ENCODE measurements around the gene WWP2. TPM values are rescaled to one million over a fixed set of nuclear protein-coding genes. Genes with fewer than 3 reads are reported as not detected.

The WWP2 gene
- total RNA-seq, 4 donors from 2014 or later = 23.4 to 32.8 (median 29.6) TPM

DNA sequence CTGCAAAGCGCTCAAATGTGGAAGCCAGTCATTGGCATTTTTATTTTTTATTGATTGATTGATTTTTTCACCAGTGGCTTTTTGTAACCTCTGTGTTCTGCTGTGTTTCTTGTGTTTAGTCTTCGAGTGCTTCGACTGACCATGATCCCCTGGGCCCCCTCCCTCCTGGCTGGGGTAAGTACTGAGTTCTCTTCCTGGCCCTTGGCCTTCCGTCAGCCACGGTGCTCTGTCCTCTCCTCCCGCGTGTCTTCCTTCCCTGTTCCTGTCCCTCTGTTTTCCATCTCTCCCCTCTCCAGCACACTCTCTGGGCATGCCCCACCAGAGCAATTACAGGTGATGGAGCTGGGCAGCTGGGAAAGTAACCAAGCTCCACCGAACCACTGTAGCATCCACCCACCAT lies 163.2 kb downstream of the WWP2 start:
- no peak for DNase-seq
- 80 to 87% methylated on average over 6 to 8 of the region's 8 CpGs for WGBS, 2 donors
- peak overlapping the region in 3 of 4 donors; percentile 15 to 50 (median 15) for H3K4me3 ChIP-seq

GRCh38 chr16:69926241-69926640 lies 164.1 kb downstream of the WWP2 start:
- TF ChIP-seq POLR2A (IDR thresholded peaks at IDR 0.05) = no peak
- no peak for TF ChIP-seq CTCF (IDR thresholded peaks at IDR 0.05)
- H3K27me3 ChIP-seq = no peaks in the 10 kb centered on the region
- peaks cover 0 to 46% (median 0%) of the 10 kb centered on the region in 3 donors for H3K4me1 ChIP-seq
- no peaks in the 10 kb centered on the region for H3K9me3 ChIP-seq
- intact Hi-C loops (cut with DNase I) = no loop called here
- H3K4me3 ChIP-seq = peak overlapping the region in 1 of 4 donors; percentile 50
- DNase-seq = no peak
- H3K27ac ChIP-seq = peak overlapping the region in 3 of 4 donors; percentile 64 to 89 (median 72)
- H3K36me3 ChIP-seq = peaks cover 0 to 64% (median 4%) of the 10 kb centered on the region in 3 donors
- WGBS, 2 donors = 83 to 88% methylated on average over 8 of the region's 8 CpGs

More for the DNA sequence above, 163.2 kb downstream of the WWP2 start:
- Histone ChIP-seq H3K27ac (peak overlapping the region in 3 of 4 donors; percentile 72 to 89 (median 75)), H3K36me3 (peaks cover 0 to 55% (median 0%) of the 10 kb centered on the region in 3 donors), H3K9me3 (no peaks in the 10 kb centered on the region), H3K27me3 (no peaks in the 10 kb centered on the region), H3K4me1 (peaks cover 0 to 45% (median 0%) of the 10 kb centered on the region in 3 donors)
- TF ChIP-seq POLR2A (IDR thresholded peaks at IDR 0.05) = no peak
- no peak for TF ChIP-seq CTCF (IDR thresholded peaks at IDR 0.05)
- intact Hi-C loops (cut with DNase I) = no loop called here

DNA sequence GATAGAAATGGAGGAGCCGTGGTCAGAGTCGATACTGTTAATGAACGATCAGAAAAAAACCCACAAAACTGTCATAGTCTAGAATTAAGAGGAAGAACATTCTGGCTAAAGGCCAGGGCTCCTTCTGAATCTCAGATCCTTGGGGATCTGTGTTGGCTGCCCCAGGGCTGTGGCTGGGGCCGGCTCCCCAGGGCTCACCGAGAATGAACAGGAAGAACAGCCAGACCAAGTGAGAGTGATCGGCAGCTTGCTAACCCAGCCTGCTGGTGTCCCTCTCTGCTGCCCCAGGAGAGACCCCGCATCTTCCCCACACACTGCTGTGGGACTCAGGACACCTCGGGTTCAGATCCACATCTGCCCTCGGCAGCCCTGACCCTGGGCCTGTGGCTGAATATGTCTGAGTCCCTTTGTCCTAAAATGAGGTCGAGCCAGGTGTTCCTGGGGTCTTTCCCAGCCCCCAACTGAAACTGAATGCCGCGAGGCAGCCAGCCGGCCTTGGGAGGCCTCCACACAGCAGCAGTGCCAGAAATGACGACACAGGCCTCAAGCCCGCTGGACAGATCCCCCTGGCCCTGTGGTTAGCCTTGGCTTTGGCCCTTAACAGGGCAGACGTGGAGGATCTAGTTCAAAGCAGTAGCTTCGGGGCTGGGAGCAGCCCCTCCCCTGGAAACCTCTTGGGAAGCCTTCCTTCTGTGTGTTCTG lies 165.1 kb downstream of the WWP2 start:
- Histone ChIP-seq H3K4me3 (peak overlapping the region in 2 of 4 donors; percentile 1 to 50), H3K36me3 (peaks cover 0 to 74% (median 8%) of the 10 kb centered on the region in 3 donors), H3K27ac (peak overlapping the region; percentile 13 to 89 (median 60)), H3K27me3 (no peaks in the 10 kb centered on the region), H3K9me3 (no peaks in the 10 kb centered on the region), H3K4me1 (peaks cover 0 to 46% (median 0%) of the 10 kb centered on the region in 3 donors)
- WGBS, 2 donors = 66 to 75% methylated on average over 15 to 16 of the region's 17 CpGs
- DNase-seq = no peak
- no peak for TF ChIP-seq CTCF (IDR thresholded peaks at IDR 0.05)
- TF ChIP-seq POLR2A (IDR thresholded peaks at IDR 0.05) = no peak
- intact Hi-C loops (cut with DNase I) = no loop called here

DNA sequence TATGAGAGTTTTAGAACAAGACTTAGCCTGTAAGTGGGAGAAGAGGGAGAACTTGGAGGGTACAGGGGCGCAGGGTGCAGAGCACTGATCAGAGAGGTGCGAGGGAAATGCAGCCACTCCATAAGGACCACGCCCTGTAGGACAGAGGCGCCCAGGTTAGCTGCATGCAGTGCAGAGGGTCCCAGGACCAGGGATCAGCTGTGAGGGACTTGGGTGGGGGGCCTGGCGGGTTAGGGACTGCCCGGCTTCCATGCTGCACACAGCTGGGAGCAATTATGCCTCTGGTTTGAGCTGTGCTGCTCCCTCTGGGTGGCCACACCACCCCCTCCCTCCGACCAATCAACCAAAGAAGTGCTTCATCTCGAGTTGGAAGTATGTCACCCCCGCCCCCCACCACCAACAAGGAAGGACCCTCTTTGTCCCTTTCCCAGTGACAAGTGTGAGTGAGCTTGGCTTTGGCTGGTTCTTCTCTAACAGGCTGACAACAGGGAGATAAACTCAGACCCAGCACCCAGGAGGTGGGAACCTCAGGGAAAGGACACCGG lies 166.8 kb downstream of the WWP2 start:
- Histone ChIP-seq H3K4me1 (peaks cover 0 to 46% (median 0%) of the 10 kb centered on the region in 3 donors), H3K27me3 (no peaks in the 10 kb centered on the region), H3K4me3 (no peak overlapping the region), H3K27ac (no peak overlapping the region), H3K9me3 (no peaks in the 10 kb centered on the region), H3K36me3 (peaks cover 6 to 85% (median 8%) of the 10 kb centered on the region in 3 donors)
- TF ChIP-seq CTCF (IDR thresholded peaks at IDR 0.05) = no peak
- no peak for TF ChIP-seq POLR2A (IDR thresholded peaks at IDR 0.05)
- no peak for DNase-seq
- intact Hi-C loops (cut with DNase I) = no loop called here
- WGBS, 2 donors = 87 to 94% methylated on average over 5 to 8 of the region's 10 CpGs

- Histone ChIP-seq H3K4me3 (no peak overlapping the region), H3K9me3 (no peaks in the 10 kb centered on the region), H3K27me3 (no peaks in the 10 kb centered on the region), H3K36me3 (peaks cover 8 to 87% (median 11%) of the 10 kb centered on the region in 3 donors), H3K27ac (no peak overlapping the region), H3K4me1 (peaks cover 0 to 45% (median 0%) of the 10 kb centered on the region in 3 donors)
- TF ChIP-seq POLR2A (IDR thresholded peaks at IDR 0.05) (no peak), CTCF (IDR thresholded peaks at IDR 0.05) (no peak)
- DNase-seq = no peak
- intact Hi-C loops (cut with DNase I) = no loop called here
- WGBS, 2 donors = 79 to 91% methylated on average over 4 to 7 of the region's 9 CpGs
Measured at GRCh38 chr16:69929480-69929879, 167.3 kb downstream of the WWP2 start.

Data from esophagus squamous epithelium (tissue), 5 donors.